ENCODE results near the gene DEXI. TPM values are rescaled to one million over a fixed set of nuclear protein-coding genes. Genes with fewer than 3 reads are reported as not detected.

Gene DEXI
- total and polyA plus RNA-seq, 2 of the 4 experiments (the other 2 are of a cell fraction), result 43.7 to 63.6 TPM

DNA sequence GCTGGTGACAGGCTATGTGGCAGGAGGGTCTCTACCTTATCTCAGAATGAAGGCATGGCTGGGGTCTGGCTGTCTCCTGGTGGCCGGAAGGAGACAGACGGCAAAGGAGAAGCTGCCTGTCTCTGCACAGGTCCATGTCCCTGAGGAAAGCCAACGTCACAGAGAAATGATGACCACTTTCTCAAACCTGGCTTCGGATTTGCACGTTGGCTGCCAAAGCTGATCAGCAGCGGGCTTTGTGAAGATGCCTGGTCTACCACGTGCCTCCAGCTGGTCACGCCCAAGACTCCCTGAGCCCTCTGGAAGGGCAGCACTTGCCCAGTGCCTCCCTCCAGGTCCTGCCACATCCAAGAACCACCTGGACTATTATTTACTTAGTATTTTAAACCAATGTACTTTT lies 8.4 kb downstream of the DEXI start:
- ChIA-PET CTCF (no interaction called here), POLR2A (ENCODE audit: unreplicated experiment) (no interaction called here)
- Histone ChIP-seq H3K9me3 (ENCODE audit: control insufficient read depth, insufficient read depth, low read length) (no peaks in the 10 kb centered on the region), H3K4me2 (ENCODE audit: low read depth, low read length) (no peak overlapping the region), H2AK9ac (replicated peaks; ENCODE audit: low read depth, low read length, poor library complexity) (no peak overlapping the region), H3K27ac (ENCODE audit: insufficient read depth, low read length) (no peak overlapping the region), H3K18ac (ENCODE audit: low read depth, low read length) (no peak overlapping the region), H4K91ac (ENCODE audit: insufficient read depth, low read depth, low read length) (no peak overlapping the region), H3K9ac (ENCODE audit: low read depth, low read length) (no peak overlapping the region), H3K14ac (replicated peaks; ENCODE audit: low read depth, low read length) (no peak overlapping the region), H4K8ac (ENCODE audit: low read depth in 2 of 2, low read length in 2 of 2) (no peak overlapping the region), H3K9me1 (ENCODE audit: insufficient read depth, low read length) (peaks cover 21% of the 10 kb centered on the region), H3K56ac (ENCODE audit: extremely low read depth, insufficient read depth, low read length) (no peak overlapping the region), H2BK15ac (ENCODE audit: low read depth, low read length) (no peak overlapping the region), H4K5ac (ENCODE audit: low read depth, low read length) (no peak overlapping the region), H3K4ac (ENCODE audit: low read depth, low read length) (no peak overlapping the region), H2AK5ac (ENCODE audit: low read depth, low read length) (no peak overlapping the region), H3K79me1 (ENCODE audit: low read depth in 1 of 2, low read length in 2 of 2) (peaks cover 33 to 84% of the 10 kb centered on the region in 2 experiments), H3K27me3 (ENCODE audit: control insufficient read depth, insufficient read depth, low read length) (no peaks in the 10 kb centered on the region), H3K23ac (ENCODE audit: low read depth, low read length) (no peak overlapping the region), H2BK20ac (ENCODE audit: low read depth, low read length) (no peak overlapping the region), H3K4me1 (ENCODE audit: control insufficient read depth, insufficient read depth, low read length) (peaks cover 8% of the 10 kb centered on the region), H2BK120ac (ENCODE audit: low read depth, low read length) (no peak overlapping the region), H3K4me3 (ENCODE audit: insufficient read depth, low read depth, low read length) (no peak overlapping the region), H2BK5ac (ENCODE audit: low read depth, low read length, poor library complexity, severe bottlenecking) (no peak overlapping the region), H4K20me1 (ENCODE audit: insufficient read depth, low read length) (peaks cover 85% of the 10 kb centered on the region), H2AFZ (replicated peaks; ENCODE audit: low read length, poor library complexity) (no peak overlapping the region), H3K36me3 (ENCODE audit: control insufficient read depth, insufficient read depth, low read length) (peaks cover 27% of the 10 kb centered on the region)
- intact Hi-C loops (cut with micrococcal nuclease) (no loop called here), in situ Hi-C loops (cut with MboI; ENCODE audit: low sequenced_read_pairs) (loop anchor here (25.0 kb wide), 1 partner anchor 1822 kb away; no protein-coding TSS in a partner anchor), dilution Hi-C loops (cut with HindIII; ENCODE audit: low sequenced_read_pairs, unreplicated experiment) (no loop called here)
- no peak for DNase-seq
- TF ChIP-seq MAZ (IDR thresholded peaks at IDR 0.05; ENCODE audit: borderline replicate concordance, low read depth, low read length), result no peak
- no peak for TF ChIP-seq SMC3 (IDR thresholded peaks at IDR 0.05; ENCODE audit: low read depth, low read length)
- no peak for TF ChIP-seq FOS (IDR thresholded peaks at IDR 0.05; ENCODE audit: low read depth, low read length)
- TF ChIP-seq RCOR1 (IDR thresholded peaks at IDR 0.05; ENCODE audit: insufficient replicate concordance, low read length), result no peak
- TF ChIP-seq, protein P1, sequence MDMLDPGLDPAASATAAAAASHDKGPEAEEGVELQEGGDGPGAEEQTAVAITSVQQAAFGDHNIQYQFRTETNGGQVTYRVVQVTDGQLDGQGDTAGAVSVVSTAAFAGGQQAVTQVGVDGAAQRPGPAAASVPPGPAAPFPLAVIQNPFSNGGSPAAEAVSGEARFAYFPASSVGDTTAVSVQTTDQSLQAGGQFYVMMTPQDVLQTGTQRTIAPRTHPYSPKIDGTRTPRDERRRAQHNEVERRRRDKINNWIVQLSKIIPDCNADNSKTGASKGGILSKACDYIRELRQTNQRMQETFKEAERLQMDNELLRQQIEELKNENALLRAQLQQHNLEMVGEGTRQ (IDR thresholded peaks at IDR 0.05; ENCODE audit: low read depth, low read length), result no peak
- TF ChIP-seq MAFK (IDR thresholded peaks at IDR 0.05; ENCODE audit: low read depth, low read length), result no peak
- TF ChIP-seq CHD1 (IDR thresholded peaks at IDR 0.05; ENCODE audit: low read depth, low read length), result no peak
- no peak for TF ChIP-seq ELK1 (IDR thresholded peaks at IDR 0.05; ENCODE audit: borderline replicate concordance, low read depth, low read length)
- no peak for TF ChIP-seq NFE2L2 (IDR thresholded peaks at IDR 0.05; ENCODE audit: low read depth, low read length)
- no peak for TF ChIP-seq RAD21 (IDR thresholded peaks at IDR 0.05; ENCODE audit: low read length)
- no peak for TF ChIP-seq CTCF (conservative IDR thresholded peaks at IDR 0.05; ENCODE audit: low read depth, low read length)
- no peak for TF ChIP-seq CEBPB (IDR thresholded peaks at IDR 0.05; ENCODE audit: low read depth, low read length)
- no peak for TF ChIP-seq BHLHE40 (IDR thresholded peaks at IDR 0.05; ENCODE audit: low read depth, low read length)
- no peak for TF ChIP-seq RFX5 (IDR thresholded peaks at IDR 0.05; ENCODE audit: low read depth, low read length)
- no peak for TF ChIP-seq MXI1 (IDR thresholded peaks at IDR 0.05; ENCODE audit: borderline replicate concordance, low read depth, low read length)
- TF ChIP-seq POLR2A (IDR thresholded peaks at IDR 0.05; ENCODE audit: low read depth, low read length), result no peak
- 96% methylated on average over 8 of the region's 8 CpGs; no CpG with 5 or more reads in 1 of the 2 experiments for WGBS, 2 experiments (ENCODE audit: extremely low coverage in 2 of 2, insufficient read length in 1 of 2)
- BruUV-seq (replicated peaks), result no TSS peak
- ATAC-seq (ENCODE audit: low read depth), result no peak
